Measurements from ENCODE around the gene OR10G6. TPM values are rescaled to one million over a fixed set of nuclear protein-coding genes. Genes with fewer than 3 reads are reported as not detected.

Gene OR10G6, protein sequence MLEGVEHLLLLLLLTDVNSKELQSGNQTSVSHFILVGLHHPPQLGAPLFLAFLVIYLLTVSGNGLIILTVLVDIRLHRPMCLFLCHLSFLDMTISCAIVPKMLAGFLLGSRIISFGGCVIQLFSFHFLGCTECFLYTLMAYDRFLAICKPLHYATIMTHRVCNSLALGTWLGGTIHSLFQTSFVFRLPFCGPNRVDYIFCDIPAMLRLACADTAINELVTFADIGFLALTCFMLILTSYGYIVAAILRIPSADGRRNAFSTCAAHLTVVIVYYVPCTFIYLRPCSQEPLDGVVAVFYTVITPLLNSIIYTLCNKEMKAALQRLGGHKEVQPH
- not detected for total RNA-seq

- no peak within 1 kb of the TSS for H3K27ac ChIP-seq
- TF ChIP-seq POLR2A (IDR thresholded peaks at IDR 0.05) (no peak), CTCF (IDR thresholded peaks at IDR 0.05 in 4 of 5, conservative IDR thresholded peaks at IDR 0.05 in 1 of 5) (no peak)
- H3K4me1 ChIP-seq = no peaks in the 10 kb centered on the region
- H3K27me3 ChIP-seq = no peaks in the 10 kb centered on the region
- H3K4me3 ChIP-seq = no peak within 1 kb of the TSS
- H3K9me3 ChIP-seq = no peaks in the 10 kb centered on the region
- in situ Hi-C loops (cut with MboI; ENCODE audit: low sequenced_read_pairs in 4 of 4) (no loop called here), intact Hi-C loops (cut with DNase I; ENCODE audit: low total_unique reads) (no loop called here)
- DNase-seq (no peak), ATAC-seq (no peak)
- no peaks in the 10 kb centered on the region for H3K36me3 ChIP-seq
These were observed at the start of gene OR10G6 for GRCh38 chr11:123995119-123995518. OR10G6 (minus strand) TSS chr11:123995161; CDS start chr11:123995161, 0 bp downstream.

DNA sequence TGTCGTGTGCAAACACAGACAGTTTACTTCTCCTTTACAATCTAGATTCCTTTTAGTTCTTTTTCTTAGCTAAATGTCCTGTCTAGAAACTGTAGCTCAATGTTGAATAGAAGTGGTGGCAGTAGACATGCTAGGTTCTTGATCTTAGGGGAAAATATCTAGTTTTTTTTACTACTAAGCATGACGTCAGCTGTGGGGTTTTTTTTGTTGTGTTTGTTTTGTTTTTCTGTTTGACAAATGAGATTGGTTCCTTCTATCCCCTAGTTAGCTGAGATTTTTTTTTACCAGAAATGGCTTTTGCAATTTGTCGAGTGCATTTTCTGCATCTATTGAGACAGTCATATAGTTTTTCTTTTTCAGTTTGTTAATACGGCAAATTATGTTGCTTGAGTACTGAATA is 48.5 kb upstream of the OR10G6 start:
- Histone ChIP-seq H3K4me3 (no peak overlapping the region), H3K27ac (no peak overlapping the region), H3K4me1 (no peaks in the 10 kb centered on the region), H3K36me3 (no peaks in the 10 kb centered on the region), H3K27me3 (no peaks in the 10 kb centered on the region), H3K9me3 (no peaks in the 10 kb centered on the region)
- DNase-seq (no peak), ATAC-seq (no peak)
- no peak for TF ChIP-seq POLR2A (IDR thresholded peaks at IDR 0.05)
- intact Hi-C loops (cut with DNase I; ENCODE audit: low total_unique reads) = no loop called here
- in situ Hi-C loops (cut with MboI; ENCODE audit: low sequenced_read_pairs in 4 of 4) = no loop called here

DNA sequence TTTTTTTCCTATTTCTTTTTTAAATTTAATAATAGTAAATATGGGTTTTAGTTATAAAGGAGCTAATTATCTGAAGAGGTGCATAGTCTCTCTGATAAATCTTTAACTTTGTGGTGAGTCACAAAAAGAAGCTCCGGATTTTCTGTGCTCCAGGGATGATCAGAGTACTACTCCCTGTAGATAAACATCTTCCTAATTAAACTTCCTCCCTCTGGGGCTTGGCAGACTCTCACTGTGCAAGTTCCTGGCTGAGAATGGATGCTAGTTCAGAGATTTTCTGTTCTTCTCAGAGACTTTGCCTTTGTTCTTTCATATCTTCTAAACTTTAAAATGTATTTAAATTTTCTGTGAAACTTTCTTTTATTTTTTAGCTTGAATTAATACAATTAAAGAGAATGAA is 46.3 kb upstream of the OR10G6 start, which contains the start of gene OR10G7:
OR10G7 (minus strand) TSS at position 72 of the 400 bp plus-strand sequence. CDS start 2,324 bp downstream, outside the sequence.
- H3K36me3 ChIP-seq = no peaks in the 10 kb centered on the region
- intact Hi-C loops (cut with DNase I; ENCODE audit: low total_unique reads) = no loop called here

DNA sequence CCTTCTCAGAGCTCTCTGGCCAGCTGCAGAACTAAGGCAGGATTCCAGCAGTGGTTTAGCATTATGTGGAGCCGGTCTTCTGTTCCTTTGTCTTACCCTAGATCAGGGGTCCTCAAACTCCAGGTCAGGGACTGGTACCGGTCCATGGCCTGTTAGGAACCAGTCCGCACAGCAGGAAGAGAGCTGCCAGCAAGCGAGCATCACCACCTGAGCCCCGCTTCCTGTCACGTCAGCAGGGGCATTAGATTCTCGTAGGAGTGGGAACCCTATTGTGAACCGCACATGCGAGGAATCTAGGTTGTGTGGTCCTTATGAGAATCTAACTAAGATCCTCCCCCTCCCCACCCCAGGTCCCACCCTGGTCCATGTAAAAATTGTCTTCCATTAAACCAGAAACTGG is 44.6 kb upstream of the OR10G6 start:
- no peaks in the 10 kb centered on the region for H3K36me3 ChIP-seq
- H3K4me1 ChIP-seq = no peaks in the 10 kb centered on the region
- ATAC-seq (no peak), DNase-seq (no peak)
- TF ChIP-seq CTCF (IDR thresholded peaks at IDR 0.05 in 4 of 5, conservative IDR thresholded peaks at IDR 0.05 in 1 of 5) (no peak), POLR2A (IDR thresholded peaks at IDR 0.05) (no peak)
- H3K9me3 ChIP-seq = no peaks in the 10 kb centered on the region
- in situ Hi-C loops (cut with MboI; ENCODE audit: low sequenced_read_pairs in 4 of 4) = no loop called here
- intact Hi-C loops (cut with DNase I; ENCODE audit: low total_unique reads) = no loop called here
- no peak overlapping the region for H3K27ac ChIP-seq
- H3K27me3 ChIP-seq = no peaks in the 10 kb centered on the region
- no peak overlapping the region for H3K4me3 ChIP-seq

More for the DNA sequence above, 46.3 kb upstream of the OR10G6 start, which contains the start of gene OR10G7:
- Histone ChIP-seq H3K27ac (no peak within 1 kb of the TSS), H3K4me3 (no peak within 1 kb of the TSS), H3K9me3 (no peaks in the 10 kb centered on the region), H3K4me1 (no peaks in the 10 kb centered on the region), H3K27me3 (no peaks in the 10 kb centered on the region)
- no peak for TF ChIP-seq CTCF (IDR thresholded peaks at IDR 0.05 in 4 of 5, conservative IDR thresholded peaks at IDR 0.05 in 1 of 5)
- no peak for TF ChIP-seq POLR2A (IDR thresholded peaks at IDR 0.05)
- in situ Hi-C loops (cut with MboI; ENCODE audit: low sequenced_read_pairs in 4 of 4) = no loop called here
- ATAC-seq (no peak), DNase-seq (no peak)

DNA sequence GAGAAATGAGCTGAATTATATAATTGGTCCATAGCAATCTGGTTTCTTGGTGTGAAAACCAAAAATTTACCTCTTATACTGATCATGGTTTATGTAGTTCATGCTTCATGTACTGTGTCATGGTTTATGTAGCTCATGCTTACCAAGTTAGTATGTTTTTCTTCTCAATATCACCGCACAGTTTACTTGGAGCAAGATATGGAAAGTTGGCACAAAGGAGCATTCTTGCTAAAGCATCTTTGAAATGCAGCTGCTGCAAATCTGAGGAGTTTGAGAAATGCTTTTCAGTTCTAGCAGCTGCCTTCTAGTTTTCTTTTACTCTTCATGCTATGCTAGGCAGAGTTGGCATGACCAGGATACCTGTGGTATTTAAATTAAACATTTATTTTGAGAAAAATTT is 41.7 kb upstream of the OR10G6 start:
- TF ChIP-seq CTCF (IDR thresholded peaks at IDR 0.05 in 4 of 5, conservative IDR thresholded peaks at IDR 0.05 in 1 of 5) (no peak), POLR2A (IDR thresholded peaks at IDR 0.05) (no peak)
- intact Hi-C loops (cut with DNase I; ENCODE audit: low total_unique reads) (no loop called here), in situ Hi-C loops (cut with MboI; ENCODE audit: low sequenced_read_pairs in 4 of 4) (no loop called here)
- Histone ChIP-seq H3K4me1 (no peaks in the 10 kb centered on the region), H3K36me3 (no peaks in the 10 kb centered on the region), H3K27ac (no peak overlapping the region), H3K4me3 (no peak overlapping the region), H3K27me3 (no peaks in the 10 kb centered on the region), H3K9me3 (no peaks in the 10 kb centered on the region)
- ATAC-seq = no peak
- DNase-seq = no peak

All from gastrocnemius medialis (tissue), 4 donors.